HG02943 (cell line): Measurements from ENCODE around the gene PRSS36.

Experiments used
- ATAC-seq: cut with Tn5 transposase; IDR thresholded peaks from one replicate; pipeline ENCODE4 v1.9.1; 2021; ENCODE audit warnings: mild to moderate bottlenecking, low read depth, moderate library complexity; ENCODE audit not compliant: unreplicated experiment

Gene PRSS36

DNA sequence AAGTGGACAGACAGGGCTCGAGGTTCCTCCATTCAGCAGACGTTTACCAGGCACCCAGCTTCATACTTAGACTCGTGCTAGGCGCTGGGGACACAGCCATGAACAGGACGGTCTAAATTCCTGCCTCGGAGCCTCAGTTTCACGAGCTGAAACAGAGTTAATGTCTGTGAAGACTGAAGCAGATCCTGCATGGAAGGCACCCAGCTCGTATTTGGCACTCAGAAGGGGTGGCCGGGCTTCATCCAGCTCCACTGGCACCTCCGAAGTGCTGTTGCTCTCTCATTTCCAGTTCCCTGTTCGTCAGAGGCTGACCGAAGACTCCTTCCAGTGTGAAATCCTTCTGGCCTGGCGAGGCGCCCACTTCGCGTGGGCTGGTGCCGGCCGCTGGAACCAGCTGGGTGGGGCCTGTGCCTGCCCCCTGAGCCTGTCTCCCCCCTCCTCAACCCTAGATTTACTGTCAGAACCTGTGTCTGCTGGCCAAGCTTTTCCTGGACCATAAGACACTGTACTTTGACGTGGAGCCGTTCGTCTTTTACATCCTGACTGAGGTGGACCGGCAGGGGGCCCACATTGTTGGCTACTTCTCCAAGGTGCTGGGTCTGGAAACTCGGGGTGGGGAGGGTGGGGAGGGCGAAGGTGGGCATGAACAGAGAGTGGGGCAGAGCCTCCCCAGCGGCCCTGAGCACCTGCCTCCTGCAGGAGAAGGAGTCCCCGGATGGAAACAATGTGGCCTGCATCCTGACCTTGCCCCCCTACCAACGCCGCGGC, 20.1 kb downstream of the PRSS36 start:
- no peak for ATAC-seq

DNA sequence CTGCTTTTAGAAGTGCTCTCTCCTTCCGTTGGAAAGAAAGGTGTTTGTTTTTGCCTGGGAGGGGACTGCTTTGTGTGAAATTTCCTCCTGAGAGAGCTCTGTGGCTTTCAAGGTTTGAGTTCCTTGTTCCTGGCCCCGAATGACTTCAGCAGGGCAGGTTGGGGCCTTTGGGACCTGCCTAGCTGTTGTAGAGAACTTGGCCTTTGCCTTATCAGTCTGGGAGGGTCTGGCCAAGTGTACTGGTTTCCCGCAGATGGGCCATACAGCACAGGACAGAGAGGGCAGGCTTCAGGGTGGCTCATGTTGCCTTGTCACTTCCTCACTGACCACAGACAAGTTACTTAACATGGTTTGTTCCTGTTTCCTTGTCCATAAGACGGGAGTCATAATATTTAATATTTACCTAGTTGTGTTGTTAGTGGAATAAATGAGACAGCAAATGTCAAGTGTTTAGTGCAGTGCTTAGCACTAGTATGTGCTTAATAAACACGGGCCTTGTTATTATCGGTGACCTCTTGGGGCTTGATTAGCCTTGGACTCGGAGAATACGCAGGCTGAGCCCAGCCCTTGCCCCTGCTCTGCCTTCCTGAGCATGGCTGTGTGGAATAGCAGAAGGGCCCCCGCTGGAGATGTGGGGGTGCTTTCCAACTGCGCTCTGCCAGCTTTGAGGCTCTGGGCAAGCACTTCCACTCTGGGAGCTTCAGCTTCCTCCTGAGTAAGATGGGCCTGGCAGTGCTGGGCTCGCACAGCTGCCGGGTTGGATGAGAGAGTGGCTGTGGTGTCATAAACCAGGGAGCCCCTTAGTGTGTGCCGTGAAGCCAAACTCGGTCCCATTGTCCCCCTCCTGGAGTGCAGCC, 20.9 kb downstream of the PRSS36 start:
- ATAC-seq = no peak

DNA sequence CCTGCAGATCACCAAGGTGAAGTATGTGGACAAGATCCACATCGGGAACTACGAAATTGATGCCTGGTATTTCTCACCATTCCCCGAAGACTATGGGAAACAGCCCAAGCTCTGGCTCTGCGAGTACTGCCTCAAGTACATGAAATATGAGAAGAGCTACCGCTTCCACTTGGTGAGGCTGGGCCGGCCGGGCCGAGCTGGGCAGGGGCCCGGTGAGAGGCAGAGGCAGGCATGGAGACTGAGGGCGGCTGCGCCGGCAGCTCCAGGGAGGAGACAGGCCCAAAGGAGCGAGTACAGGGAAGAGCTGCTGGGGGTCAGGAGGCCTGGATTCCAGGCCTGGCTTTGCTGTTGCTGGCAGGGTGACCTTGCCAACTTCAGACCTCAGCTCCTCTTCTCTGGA, 22.7 kb downstream of the PRSS36 start:
- no peak for ATAC-seq

DNA sequence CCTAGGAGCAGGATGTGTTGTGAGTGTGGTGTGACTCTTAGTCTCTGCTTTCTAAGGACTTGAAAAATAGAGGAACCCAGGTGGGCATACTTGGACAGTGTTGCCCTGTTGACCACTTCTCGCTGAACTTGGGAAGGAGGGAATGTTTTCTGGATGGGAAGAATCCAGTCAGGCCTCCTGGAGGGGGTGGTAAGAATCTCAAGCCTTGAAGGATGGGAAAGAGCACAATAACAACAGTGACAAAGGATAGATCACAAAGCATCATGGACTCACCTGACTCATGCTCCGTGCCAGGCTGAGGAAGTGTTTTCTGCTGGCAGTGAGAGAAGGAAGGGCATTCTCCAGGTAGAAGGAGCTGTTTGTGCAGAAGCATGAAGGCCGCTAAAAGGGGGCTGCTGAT, 24.0 kb downstream of the PRSS36 start:
- no peak for ATAC-seq

DNA sequence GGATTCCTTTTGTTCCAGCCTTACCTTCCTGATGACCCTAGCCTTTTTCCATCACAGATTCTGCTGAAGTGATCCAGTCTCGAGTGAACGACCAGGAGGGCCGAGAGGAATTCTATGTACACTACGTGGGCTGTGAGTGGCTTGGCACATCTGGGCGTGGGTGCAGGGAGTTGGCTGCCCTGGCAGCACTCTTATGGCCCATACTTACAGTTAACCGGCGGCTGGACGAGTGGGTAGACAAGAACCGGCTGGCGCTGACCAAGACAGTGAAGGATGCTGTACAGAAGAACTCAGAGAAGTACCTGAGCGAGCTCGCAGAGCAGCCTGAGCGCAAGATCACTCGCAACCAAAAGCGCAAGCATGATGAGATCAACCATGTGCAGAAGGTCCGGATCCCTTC, 29.7 kb downstream of the PRSS36 start:
- no peak for ATAC-seq

DNA sequence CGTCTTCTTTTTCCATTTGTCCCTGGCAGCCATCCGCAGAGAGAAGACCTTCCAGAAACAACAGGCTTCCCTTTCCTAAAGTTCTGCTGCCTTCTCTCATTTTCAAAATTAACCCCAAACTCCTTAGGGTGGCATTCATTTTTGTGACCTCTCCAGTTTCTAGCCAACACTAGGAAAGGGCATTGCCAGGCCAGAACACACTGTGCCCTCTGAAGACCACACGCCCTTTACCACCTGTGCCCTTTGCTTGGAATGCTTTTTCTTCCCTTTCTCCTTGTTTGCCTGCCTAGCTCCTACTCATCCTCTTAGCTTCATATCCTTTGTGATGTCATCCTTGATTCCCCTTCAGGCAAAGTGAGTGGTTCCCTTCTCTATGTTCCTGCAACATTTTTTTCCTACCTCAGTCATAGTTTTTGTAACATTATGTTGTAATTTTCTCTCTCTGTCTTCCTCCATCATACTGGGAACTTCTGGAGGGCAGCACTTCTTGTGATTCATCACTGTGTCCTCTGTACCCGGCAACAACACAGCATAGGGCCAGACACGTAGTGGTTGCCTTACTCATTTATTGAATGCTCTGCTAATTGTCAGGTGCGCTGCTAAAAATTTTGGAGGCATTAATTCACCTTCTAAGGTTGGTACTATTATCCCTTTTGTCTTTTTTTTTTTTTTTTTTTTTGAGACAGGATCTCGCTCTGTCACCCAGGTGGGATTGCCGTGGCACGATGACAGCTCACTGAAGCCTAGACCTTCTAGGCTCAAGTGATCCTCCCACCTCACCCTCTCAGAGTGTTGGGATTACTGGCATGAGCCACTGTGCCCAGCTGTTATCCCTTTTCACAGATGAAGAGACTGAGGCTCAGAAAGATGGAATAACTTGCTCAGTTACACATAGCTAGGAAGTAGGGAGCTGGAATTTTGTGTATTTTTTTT, 31.4 kb downstream of the PRSS36 start:
- no peak for ATAC-seq

DNA sequence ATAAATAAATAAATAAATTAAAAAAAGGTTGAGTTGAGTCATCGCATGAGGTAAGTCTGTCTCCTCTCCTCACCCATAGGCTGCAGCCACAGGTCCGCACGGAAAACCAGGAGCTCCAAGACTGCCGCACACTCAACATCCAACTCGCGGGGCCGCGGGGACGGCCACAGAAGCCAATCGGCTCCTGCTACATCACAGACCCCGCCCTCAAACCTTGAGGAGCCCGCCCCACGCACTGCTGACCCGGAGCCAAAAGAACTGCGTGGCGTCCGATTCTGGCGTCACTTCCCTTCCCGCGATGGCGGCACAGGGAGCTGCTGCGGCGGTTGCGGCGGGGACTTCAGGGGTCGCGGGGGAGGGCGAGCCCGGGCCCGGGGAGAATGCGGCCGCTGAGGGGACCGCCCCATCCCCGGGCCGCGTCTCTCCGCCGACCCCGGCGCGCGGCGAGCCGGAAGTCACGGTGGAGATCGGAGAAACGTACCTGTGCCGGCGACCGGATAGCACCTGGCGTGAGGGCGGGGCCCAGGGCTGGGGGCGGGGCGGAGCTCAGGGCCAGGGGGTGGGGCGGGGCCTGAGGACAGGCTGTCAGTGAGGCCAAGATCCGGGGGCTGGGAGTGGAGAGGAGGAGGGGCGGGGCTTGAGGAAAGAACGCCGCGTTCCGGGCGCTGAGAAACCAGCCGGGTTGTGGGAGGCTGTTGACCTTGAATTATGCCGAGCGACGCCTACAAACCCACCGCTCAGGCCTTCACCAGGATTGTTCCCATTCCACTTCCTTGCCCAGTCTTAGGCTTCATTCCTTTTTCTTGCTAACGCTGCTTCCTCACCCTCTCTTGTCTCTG, 32.3 kb downstream of the PRSS36 start, which contains the start of gene KAT8:
Gene KAT8 (plus strand): TSS at position 281 of the 839 bp plus-strand sequence. CDS start 18 bp downstream, at position 299.
- ATAC-seq = peak; percentile 86

DNA sequence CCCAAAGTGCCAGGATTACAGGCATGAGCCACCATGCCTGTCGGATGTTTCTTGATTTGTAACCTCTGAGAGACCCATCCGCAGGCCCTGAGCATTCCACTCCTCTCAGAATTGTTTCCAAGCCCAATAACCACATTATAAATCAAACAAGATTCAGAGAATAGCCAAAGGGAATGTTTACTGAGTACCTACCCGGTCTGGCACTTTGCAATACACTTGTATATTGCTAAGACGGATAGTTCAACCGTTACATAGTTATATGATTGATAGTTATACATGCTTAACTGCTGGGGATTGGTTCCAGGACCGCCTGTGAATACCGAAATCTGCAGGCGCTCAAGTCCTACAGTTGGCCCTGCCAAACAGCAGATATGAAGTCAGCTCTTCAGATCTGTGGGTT, 35.4 kb downstream of the PRSS36 start:
- no peak for ATAC-seq

DNA sequence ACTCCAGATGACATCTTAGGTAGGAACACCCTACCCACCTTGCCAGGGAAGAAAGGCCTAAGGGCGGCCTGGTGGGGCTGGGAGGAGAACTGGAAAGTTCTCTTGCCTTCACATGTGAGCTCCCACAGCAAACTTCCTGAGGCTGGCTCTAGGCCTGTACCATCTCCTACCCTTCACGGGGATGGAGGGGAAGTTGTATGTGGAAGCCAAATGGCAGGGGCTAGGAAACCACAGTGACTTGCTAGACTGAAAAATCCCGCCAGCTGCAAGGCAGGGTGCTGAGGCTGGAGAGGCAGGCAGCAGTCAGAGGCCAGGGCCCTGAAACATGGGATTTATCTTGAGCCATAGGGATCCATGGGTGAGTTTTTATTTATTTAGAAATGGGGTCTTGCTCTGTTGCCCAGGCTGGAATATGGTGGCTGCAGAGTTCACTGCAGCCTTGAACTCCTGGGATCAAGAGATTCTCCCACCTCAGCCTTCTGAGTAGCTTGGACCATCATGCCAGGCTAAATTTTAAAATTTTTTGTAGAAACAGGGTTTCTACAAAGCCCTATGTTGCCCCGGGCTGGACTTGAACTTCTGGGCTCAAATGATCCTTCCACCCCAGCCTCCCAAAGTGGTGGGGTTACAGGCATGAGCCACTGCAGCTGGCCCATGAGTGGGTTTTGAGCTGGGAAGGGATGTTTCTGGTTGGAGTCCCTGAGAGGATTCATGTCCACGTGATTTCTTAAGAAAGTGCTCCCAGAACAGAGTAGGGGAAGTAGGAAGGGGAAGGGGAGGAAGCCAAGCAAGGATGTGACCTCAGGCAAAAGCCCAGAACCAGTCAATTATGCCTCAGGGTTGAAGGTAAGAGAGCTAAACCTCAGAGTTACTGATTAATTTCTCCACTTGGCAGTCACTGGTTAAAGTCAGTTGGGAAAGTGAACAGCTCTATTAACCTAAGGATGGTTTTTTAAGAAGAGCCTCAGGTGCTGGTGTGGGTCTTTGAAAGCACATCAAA, 36.4 kb downstream of the PRSS36 start:
- no peak for ATAC-seq

DNA sequence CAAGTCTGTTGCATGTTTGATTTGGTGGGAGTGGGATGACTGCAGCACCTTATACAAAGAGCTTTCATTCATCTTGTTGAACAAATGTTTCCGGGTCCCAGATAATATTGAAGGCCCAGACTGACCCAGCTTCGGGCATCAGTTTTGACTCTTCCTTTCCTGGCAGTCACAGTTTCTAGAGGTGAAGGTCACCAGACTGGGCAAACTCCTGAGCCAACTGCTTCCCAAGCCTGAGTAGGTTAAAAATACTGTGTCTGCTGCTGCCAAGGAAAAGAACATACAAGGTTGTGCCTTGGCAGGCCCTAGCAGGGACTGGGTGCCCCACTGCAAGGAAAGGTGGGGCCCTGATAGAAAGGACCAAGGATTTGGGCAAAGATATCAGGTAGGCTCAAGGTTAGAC, 37.2 kb downstream of the PRSS36 start:
- no peak for ATAC-seq

DNA sequence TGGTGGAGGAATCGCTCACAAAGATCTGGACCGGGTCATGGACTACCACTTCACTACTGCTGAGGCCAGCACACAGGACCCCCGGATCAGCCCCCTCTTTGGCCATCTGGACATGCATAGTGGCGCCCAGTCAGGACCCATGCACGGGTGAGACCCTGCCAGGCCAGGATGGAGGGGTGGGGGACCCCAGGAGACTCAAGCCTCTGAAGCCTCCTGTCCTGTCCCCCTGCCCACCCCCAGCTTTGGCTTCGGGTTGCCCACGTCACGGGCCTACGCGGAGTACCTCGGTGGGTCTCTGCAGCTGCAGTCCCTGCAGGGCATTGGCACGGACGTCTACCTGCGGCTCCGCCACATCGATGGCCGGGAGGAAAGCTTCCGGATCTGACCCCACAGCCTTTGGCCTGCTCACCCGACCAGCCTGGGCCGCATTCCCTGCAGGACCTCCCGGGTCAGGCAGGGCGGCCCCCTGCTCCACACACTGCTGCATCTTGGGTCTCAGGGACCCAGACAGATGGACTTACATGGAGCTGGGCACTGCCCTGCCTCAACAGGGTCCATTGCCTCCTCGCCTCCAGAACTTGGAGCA, 37.9 kb downstream of the PRSS36 start:
- no peak for ATAC-seq

DNA sequence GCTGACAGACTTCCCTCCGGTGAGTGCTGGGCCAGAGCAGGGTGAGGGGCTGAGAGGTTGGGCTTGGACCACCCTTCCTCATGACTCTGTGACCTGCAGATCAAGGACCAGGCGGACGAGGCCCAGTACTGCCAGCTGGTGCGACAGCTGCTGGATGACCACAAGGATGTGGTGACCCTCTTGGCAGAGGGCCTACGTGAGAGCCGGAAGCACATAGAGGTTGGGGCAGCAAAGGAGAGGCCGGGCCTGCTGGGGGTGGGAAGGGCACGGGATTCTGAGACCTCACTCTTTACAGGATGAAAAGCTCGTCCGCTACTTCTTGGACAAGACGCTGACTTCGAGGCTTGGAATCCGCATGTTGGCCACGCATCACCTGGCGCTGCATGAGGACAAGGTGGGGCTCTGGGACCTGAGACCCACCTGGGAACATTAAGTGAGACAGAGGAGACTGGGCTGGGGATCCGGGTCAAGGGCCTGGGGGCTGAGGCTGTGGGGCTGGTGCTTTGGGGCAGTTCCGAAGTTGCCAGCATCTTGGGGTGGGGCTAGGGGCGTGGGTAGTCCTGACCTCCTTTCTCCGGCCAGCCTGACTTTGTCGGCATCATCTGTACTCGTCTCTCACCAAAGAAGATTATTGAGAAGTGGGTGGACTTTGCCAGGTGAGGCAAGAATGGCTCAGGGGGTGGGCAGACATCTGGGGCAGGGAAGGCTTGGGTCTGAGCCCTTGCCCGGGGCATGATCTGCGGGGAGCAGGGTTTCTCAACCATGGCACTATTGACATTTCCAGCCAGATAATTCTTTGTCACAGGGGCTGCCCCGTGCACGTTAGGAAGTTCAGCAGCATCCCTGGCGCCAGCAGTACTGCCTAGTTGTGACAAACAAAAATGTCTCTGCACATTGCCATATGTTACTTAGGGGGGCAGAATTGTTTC, 39.5 kb downstream of the PRSS36 start:
- no peak for ATAC-seq

DNA sequence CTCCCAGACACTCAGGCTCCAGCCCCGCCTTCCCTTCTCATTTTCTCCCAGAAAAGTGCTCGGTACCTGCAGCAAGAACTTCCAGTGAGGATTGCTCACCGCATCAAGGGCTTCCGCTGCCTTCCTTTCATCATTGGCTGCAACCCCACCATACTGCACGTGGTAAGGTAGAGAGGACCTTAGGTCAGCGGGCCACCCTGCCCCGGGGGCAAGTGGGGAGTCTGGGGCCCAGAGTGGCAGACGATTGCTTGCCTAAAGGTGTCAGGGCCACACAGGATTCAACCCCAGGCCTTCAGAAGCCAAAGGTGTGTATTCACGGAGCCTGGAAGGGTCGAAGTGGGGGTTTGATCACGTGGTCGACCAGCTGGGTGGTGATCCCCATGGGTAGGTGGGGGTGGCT, 40.2 kb downstream of the PRSS36 start:
- no peak for ATAC-seq

DNA sequence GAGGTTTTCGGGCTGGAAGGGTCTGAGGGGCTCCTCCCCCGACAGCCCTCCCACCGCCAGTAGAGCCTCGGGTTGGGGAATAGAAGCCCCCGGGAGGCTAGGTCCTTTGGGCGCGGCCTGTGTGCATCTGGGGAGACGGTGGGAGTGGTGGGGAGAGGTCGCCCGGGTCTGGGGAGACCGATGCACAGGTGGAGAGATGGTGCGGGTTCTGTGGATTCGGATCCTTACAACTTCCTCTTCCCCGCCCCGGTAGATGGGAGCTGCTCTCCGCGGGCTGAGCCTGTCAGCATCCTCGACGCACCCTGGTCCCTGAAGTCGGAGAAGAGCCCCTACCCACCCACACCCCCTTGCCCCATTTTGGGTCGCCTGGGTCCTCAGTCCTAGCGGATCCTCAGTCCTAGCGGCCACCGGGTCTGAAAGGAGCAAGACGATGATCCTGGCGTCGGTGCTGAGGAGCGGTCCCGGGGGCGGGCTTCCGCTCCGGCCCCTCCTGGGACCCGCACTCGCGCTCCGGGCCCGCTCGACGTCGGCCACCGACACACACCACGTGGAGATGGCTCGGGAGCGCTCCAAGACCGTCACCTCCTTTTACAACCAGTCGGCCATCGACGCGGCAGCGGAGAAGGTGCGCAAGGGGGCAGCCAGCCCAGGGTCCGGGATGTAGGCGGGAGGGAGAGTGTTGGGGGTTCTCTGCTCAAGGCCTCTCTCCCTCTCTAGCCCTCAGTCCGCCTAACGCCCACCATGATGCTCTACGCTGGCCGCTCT, 40.9 kb downstream of the PRSS36 start:
- no peak for ATAC-seq

DNA sequence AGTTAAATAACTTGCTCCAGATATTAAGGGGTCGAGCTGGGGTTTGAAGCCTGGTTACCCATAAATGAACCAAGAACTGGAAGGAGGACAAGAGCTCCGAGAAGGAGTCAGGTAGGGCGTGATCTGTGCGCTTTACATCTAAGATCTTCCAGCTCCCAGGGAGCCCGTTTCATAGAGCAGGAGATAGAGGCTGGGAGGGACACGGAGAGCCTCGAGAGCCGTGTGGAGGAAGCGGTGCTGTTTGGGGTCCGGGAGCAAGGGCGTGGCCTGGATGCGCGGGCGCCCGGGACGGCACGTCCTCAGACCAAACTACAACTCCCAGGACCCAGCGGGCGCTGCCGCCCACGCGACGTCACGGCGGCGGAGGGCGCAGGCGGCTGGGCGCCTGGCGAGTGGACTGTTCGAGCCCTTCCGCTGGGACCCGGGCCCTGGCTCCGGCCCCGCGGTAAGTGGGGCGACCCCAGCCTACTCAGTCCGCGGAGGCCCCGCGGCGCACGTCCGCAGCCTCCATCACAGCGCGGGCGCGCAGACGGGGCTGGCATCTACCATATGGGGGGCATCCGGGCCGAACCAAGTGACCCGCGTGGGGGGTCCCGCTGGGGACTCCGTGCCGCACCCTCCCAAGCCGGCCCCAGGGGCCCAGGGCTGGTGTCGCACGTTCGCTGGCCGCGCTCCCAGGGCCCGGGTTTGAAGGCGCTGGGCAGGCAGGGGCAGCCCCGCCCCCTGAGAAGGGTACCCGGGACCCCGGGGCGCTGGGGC, 41.7 kb downstream of the PRSS36 start, which contains the start of gene BCKDK:
Gene BCKDK (plus strand): TSS at position 352 of the 759 bp plus-strand sequence. CDS start 838 bp downstream, outside the sequence.
- peak; percentile 65 for ATAC-seq

DNA sequence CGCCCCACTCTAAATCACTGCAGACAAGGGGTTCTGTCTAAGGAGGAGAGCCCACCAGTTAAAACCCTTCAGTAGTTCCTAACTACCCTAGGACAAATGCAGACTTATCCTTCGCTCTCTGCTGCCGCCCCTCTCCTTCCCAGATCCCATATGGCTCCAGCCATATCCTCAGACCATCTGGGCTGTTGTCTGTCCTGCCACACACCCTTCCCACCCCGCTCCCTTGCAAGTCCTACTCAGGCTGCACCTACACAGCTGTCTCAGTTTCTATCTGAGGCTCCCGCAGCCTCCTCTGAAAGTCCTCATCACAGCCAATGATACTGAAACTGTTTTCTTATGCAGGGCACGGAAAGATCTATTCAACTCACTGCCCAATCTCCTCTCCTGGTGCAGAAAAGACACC, 42.4 kb downstream of the PRSS36 start:
- ATAC-seq = peak; percentile 47
